AG04450 (cell line): ENCODE results near the gene PLCH2. TPM values are rescaled to one million over a fixed set of nuclear protein-coding genes. Genes with fewer than 3 reads are reported as not detected.

Experiments used
- CTCF ChIA-PET: fragments of 300-600, 350-600 bp; formaldehyde crosslinking; extraction: SDS; loops from one replicate; lab custom pipeline; 2022; ENCODE audit warnings: antibody characterized with exemption, inconsistent platforms; lab: Charles Lee
- POLR2A ChIA-PET: fragments of 350-600 bp; formaldehyde crosslinking; extraction: SDS; loops from one replicate; lab custom pipeline; 2021; ENCODE audit warnings: antibody characterized with exemption, inconsistent platforms; lab: Yijun Ruan, JAX
- DNase-seq: peaks from one replicate; pipeline ENCODE4 v3.0.0-alpha.2; 2011; ENCODE audit warnings: low read depth, low spot score
- H3K27ac ChIP-seq: one replicate; pipeline ENCODE4 v1.5.1; 2012; ENCODE audit warnings: low read depth, low read length, control low read depth
- H3K27me3 ChIP-seq: one replicate; pipeline ENCODE4 v1.6.0; 2012; ENCODE audit warnings: low read length; ENCODE audit not compliant: control insufficient read depth, insufficient read depth
- H3K4me3 ChIP-seq: 2 replicates; pipeline ENCODE4 v1.5.1; 2011; ENCODE audit warnings: mild to moderate bottlenecking, low read depth, low read length, control low read depth
- H3K9me3 ChIP-seq: 2 replicates; pipeline ENCODE4 v1.5.1; 2012; ENCODE audit warnings: low read length; ENCODE audit not compliant: control insufficient read depth, insufficient read depth
- CTCF ChIP-seq: IDR thresholded peaks from 2 replicates; pipeline ENCODE4 v1.5.1; 2011; ENCODE audit warnings: low read depth, low read length, control low read depth, inconsistent platforms
- polyA plus RNA-seq: library from polyadenylated mRNA; depleted of rRNA; stranded (reverse); fragments of >200 nt; gene quantifications from 2 replicates; pipeline ENCODE4 v1.2.3, GENCODE V29; 2011

The PLCH2 gene
- polyA plus RNA-seq, 1 experiment = 0.06 TPM

- no peak overlapping the region for H3K4me3 ChIP-seq
- H3K27me3 ChIP-seq = peaks cover 4% of the 10 kb centered on the region
- POLR2A ChIA-PET = no interaction called here
- TF ChIP-seq CTCF = no peak
- CTCF ChIA-PET = no interaction called here
- H3K27ac ChIP-seq = no peak overlapping the region
- no peaks in the 10 kb centered on the region; the same call in 1 of the 2 replicates for H3K9me3 ChIP-seq
- no peak for DNase-seq
Observed at GRCh38 chr1:2481885-2482284, 5.8 kb downstream of the PLCH2 start.

GRCh38 chr1:2482588-2482987 is 6.5 kb downstream of the PLCH2 start:
- H3K27me3 ChIP-seq = no peaks in the 10 kb centered on the region
- no peak overlapping the region for H3K27ac ChIP-seq
- TF ChIP-seq CTCF = no peak
- ChIA-PET POLR2A (no interaction called here), CTCF (no interaction called here)
- DNase-seq = no peak
- peaks cover 5% of the 10 kb centered on the region for H3K9me3 ChIP-seq
- H3K4me3 ChIP-seq = no peak overlapping the region

GRCh38 chr1:2483026-2483425 is 6.9 kb downstream of the PLCH2 start:
- H3K27me3 ChIP-seq = no peaks in the 10 kb centered on the region
- no peak overlapping the region for H3K4me3 ChIP-seq
- H3K27ac ChIP-seq = no peak overlapping the region
- ChIA-PET CTCF (no interaction called here), POLR2A (no interaction called here)
- H3K9me3 ChIP-seq = peaks cover 8% of the 10 kb centered on the region
- no peak for DNase-seq
- no peak for TF ChIP-seq CTCF

GRCh38 chr1:2483970-2484369 is 7.9 kb downstream of the PLCH2 start:
- Histone ChIP-seq H3K4me3 (no peak overlapping the region), H3K27ac (no peak overlapping the region), H3K9me3 (peaks cover 18% of the 10 kb centered on the region), H3K27me3 (peaks cover under 1% of the 10 kb centered on the region)
- no peak for DNase-seq
- CTCF ChIA-PET = no interaction called here
- no peak for TF ChIP-seq CTCF
- POLR2A ChIA-PET = no interaction called here

- Histone ChIP-seq H3K27me3 (peaks cover 9% of the 10 kb centered on the region), H3K27ac (no peak overlapping the region), H3K4me3 (no peak overlapping the region), H3K9me3 (peaks cover 26% of the 10 kb centered on the region)
- POLR2A ChIA-PET = no interaction called here
- CTCF ChIA-PET = no interaction called here
- DNase-seq = no peak
- no peak for TF ChIP-seq CTCF
Observed at GRCh38 chr1:2486041-2486440, 10.0 kb downstream of the PLCH2 start.
